AG04449 (cell line): ENCODE results near the gene PPFIBP1.

Experiments
- CTCF ChIA-PET: fragments of 350-600 bp; formaldehyde crosslinking; extraction: SDS; loops from one replicate; lab custom pipeline; 2021; ENCODE audit warnings: antibody characterized with exemption; lab: Yijun Ruan, JAX
- POLR2A ChIA-PET: fragments of 400-600, 350-600 bp; formaldehyde crosslinking; extraction: SDS; loops from one replicate; lab custom pipeline; 2020; ENCODE audit warnings: antibody characterized with exemption, inconsistent platforms; lab: Yijun Ruan, JAX
- DNase-seq: peaks from one replicate; pipeline ENCODE4 v3.0.0-alpha.2; 2010; ENCODE audit warnings: low read depth, low spot score
- H3K4me3 ChIP-seq: 2 replicates; pipeline ENCODE4 v1.5.1; 2011; ENCODE audit warnings: low read depth, mild to moderate bottlenecking, control low read depth, low read length
- TF ChIP-seq, protein P1 (sequence below): IDR thresholded peaks from one replicate; pipeline ENCODE4 v1.5.1; 2011; ENCODE audit warnings: mild to moderate bottlenecking, moderate library complexity, low read length, control low read depth, inconsistent platforms; ENCODE audit not compliant: insufficient read depth; ENCODE audit errors: missing control alignments

Gene PPFIBP1

DNA sequence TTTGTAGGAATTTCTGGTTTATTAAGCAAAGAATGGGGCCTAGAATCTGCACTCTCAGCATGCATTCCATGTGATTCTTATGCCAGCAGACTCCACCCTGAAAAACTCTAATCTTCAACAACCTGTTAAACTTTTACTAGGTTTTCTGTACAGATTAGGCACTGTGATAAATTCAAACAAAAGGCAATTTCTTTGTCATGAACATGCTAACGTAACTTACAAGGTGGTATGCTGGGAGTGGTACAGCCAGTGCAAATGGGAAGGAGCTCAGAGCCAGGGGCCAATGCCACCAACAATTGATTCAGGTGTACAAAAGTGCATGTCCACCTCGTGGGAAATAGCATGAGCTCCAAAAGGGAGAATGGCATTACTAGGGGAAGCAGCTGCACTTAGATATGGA is 83.0 kb downstream of the PPFIBP1 start:
- ChIA-PET POLR2A (no interaction called here), CTCF (interaction anchor here (1.5 kb wide), 1 partner anchor 9 kb away, joined by 4 read pairs; no protein-coding TSS in a partner anchor)
- TF ChIP-seq, protein P1, sequence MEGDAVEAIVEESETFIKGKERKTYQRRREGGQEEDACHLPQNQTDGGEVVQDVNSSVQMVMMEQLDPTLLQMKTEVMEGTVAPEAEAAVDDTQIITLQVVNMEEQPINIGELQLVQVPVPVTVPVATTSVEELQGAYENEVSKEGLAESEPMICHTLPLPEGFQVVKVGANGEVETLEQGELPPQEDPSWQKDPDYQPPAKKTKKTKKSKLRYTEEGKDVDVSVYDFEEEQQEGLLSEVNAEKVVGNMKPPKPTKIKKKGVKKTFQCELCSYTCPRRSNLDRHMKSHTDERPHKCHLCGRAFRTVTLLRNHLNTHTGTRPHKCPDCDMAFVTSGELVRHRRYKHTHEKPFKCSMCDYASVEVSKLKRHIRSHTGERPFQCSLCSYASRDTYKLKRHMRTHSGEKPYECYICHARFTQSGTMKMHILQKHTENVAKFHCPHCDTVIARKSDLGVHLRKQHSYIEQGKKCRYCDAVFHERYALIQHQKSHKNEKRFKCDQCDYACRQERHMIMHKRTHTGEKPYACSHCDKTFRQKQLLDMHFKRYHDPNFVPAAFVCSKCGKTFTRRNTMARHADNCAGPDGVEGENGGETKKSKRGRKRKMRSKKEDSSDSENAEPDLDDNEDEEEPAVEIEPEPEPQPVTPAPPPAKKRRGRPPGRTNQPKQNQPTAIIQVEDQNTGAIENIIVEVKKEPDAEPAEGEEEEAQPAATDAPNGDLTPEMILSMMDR = no peak
- DNase-seq = no peak
- no peak overlapping the region for H3K4me3 ChIP-seq

DNA sequence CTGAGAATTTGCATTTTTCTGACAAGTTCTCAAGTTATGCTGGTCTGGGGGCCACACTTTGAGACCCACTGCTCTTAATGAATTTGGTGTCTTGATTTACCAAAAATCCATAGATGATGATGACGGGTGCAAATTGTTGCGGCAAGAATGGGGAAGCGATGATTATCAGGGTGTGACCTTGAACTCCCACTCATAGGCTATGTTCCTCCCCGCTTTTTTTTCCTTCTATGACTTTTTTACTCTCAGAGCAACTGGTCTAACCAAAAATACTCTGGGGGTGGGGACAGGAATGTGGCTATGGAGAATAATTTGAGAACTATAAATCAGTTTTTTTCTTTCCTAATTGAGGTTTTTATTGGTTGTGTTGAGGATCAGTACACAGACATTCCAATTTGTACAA is 83.6 kb downstream of the PPFIBP1 start:
- POLR2A ChIA-PET = no interaction called here
- no peak for DNase-seq
- TF ChIP-seq, protein P1 = no peak
- H3K4me3 ChIP-seq = no peak overlapping the region
- CTCF ChIA-PET = interaction anchor here (1.5 kb wide), 1 partner anchor 10 kb away, joined by 4 read pairs; no protein-coding TSS in a partner anchor

DNA sequence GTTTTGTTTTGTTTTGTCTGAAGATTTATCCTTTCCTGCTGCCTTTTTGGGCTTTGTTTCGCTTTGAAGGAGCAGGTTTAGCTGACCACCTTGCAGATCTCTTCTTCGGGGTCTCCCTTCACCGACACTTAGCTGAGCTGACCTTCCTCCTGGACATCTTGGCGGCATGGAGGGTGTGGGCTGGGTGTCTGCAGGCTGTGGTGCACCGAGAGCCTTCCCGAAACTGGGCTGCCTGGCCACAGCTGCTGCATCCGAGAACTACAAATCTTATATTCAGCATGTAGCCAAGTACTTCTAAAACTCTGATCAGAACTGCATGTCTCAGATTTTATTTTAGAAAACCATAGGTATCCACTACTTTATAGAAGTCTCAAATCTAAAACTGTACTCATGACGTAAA is 84.9 kb downstream of the PPFIBP1 start:
- DNase-seq = no peak
- TF ChIP-seq, protein P1 = no peak
- POLR2A ChIA-PET = no interaction called here
- CTCF ChIA-PET = no interaction called here
- H3K4me3 ChIP-seq = no peak overlapping the region

DNA sequence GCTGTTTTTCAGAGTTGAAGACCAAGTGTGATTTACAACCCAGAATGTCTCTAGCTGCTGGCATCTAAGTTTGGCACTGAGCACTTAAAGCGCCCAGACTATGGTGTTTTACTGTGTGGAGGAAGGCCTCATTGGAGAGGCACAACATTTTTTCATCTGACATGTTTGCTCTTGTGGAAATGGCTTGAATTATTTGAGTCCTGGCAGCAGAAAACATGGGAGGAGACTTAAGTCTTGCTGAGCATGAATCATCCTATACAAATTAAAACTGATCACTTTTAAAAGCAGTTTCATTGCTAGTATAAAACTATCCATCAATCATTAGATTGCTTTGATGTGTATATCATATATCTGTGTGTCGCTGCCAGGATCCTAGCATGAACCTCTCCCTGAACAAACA is 86.4 kb downstream of the PPFIBP1 start:
- no peak for DNase-seq

DNA sequence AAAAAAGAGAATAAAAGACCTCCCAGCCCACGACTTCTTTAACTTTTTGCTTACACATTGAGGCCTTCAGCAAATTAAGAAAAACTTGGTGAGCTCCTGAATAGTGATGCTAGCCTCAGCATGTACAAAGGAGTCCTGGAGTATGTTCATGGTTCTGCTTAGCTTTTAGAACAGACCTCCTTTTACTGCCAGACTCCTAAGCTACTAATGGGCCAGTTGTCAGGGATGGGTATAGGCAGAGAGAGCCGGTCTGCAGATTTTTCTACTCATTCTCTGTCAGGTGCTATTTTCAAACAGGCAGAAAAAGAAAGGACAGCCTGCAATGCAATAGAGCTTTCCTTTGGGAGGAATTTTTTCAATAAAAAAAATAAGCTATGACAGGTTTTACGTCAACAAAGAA is 90.4 kb downstream of the PPFIBP1 start:
- TF ChIP-seq, protein P1 = no peak
- ChIA-PET CTCF (interaction anchor here (1.0 kb wide), 1 partner anchor 190 kb away, joined by 3 read pairs; no protein-coding TSS in a partner anchor), POLR2A (interaction anchor here (1.1 kb wide), 1 partner anchor 17 kb away, joined by 3 read pairs; no protein-coding TSS in a partner anchor)
- DNase-seq = no peak
- H3K4me3 ChIP-seq = no peak overlapping the region

More for the DNA sequence above, 86.4 kb downstream of the PPFIBP1 start:
- TF ChIP-seq, protein P1 = no peak
- POLR2A ChIA-PET = no interaction called here
- CTCF ChIA-PET = interaction anchor here (0.8 kb wide), 1 partner anchor 10 kb away, joined by 3 read pairs; no protein-coding TSS in a partner anchor
- no peak overlapping the region for H3K4me3 ChIP-seq

DNA sequence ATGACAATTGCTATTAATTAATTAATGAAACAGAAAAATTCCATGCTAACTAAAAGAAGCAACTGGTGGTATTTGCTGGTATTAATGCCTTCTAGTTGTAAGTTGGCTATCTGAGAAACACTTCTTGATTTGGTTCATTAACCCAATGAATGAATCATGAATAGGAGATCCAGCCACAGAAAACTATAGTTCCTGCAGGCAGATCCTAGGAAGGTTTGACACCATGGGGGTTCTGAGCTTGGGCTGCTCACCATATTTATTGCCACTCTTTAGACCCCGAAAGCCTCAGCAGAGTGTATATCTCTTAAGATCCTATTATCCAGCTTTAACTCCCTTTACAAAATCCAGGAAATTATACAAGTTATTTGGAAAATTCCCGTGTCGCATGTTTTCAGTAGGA is 90.9 kb downstream of the PPFIBP1 start:
- CTCF ChIA-PET = interaction anchor here (1.0 kb wide), 1 partner anchor 190 kb away, joined by 3 read pairs; no protein-coding TSS in a partner anchor
- POLR2A ChIA-PET = no interaction called here
- no peak overlapping the region for H3K4me3 ChIP-seq
- DNase-seq = no peak
- TF ChIP-seq, protein P1 = no peak
